Sigmoid colon (tissue), 7 donors: ENCODE data around the gene TOX2. TPM values are rescaled to one million over a fixed set of nuclear protein-coding genes. Genes with fewer than 3 reads are reported as not detected.

ENCODE experiments used
- DNase-seq: peaks from one replicate; pipeline ENCODE4 v3.0.0-alpha.2; 2019
- H3K27ac ChIP-seq, 4 donors: fragments of 200-600 bp; sonication (generic); one replicate each; pipeline ENCODE4 v1.5.1; 2016 to 2019; ENCODE audit warnings: mild to moderate bottlenecking in 1 of 4
- H3K27me3 ChIP-seq, 3 donors: fragments of 200-600 bp; sonication (generic); one replicate each; pipeline ENCODE4 v1.5.1; 2019; ENCODE audit warnings: mild to moderate bottlenecking in 1 of 3
- H3K36me3 ChIP-seq, 4 donors: fragments of 200-600 bp; sonication (generic); one replicate each; pipeline ENCODE4 v1.5.1; 2016 to 2019
- H3K4me1 ChIP-seq, 4 donors: fragments of 200-600 bp; sonication (generic); one replicate each; pipeline ENCODE4 v1.5.1; 2017 to 2019
- H3K4me3 ChIP-seq, 4 donors: fragments of 200-600 bp; sonication (generic); one replicate each; pipeline ENCODE4 v1.5.1; 2017 to 2019; ENCODE audit warnings: mild to moderate bottlenecking in 2 of 4, moderate library complexity in 1 of 4
- H3K9me3 ChIP-seq, 4 donors: fragments of 200-600 bp in 3 of 4; sonication (generic) in 3 of 4; one replicate each; pipeline versions ENCODE4 v1.5.1 to v1.6.1; 2013 to 2019
- EP300 ChIP-seq, 4 donors: sonication (generic); formaldehyde crosslinking; IDR thresholded peaks; one replicate each; pipeline ENCODE4 v1.6.1; 2017; ENCODE audit warnings: antibody characterized with exemption in 4 of 4
- POLR2A ChIP-seq, 2 donors: fragments of 450-650 bp; IDR thresholded peaks; one replicate each; pipeline ENCODE4 v1.6.1; 2016; ENCODE audit warnings: antibody characterized with exemption in 2 of 2, mild to moderate bottlenecking in 2 of 2, moderate library complexity in 2 of 2
- POLR2AphosphoS5 ChIP-seq, 4 donors: sonication (generic); formaldehyde crosslinking; IDR thresholded peaks; one replicate each; pipeline ENCODE4 v1.6.1; 2017; ENCODE audit warnings: antibody characterized with exemption in 4 of 4
- WGBS, 2 donors: extraction: QIAGEN DNeasy Blood & Tissue Kit; methylation state at CpG; one replicate each; pipeline ENCODE4 v1.1.7; 2013; 5-methylcytosine and 5-hydroxymethylcytosine counted together
- intact Hi-C: fragments of 100-400 bp; cut with DNase I; formaldehyde crosslinking; loops from one replicate; pipeline ENCODE4 v1.15.1; 2023
- polyA plus RNA-seq, 3 donors: library from polyadenylated mRNA; stranded (reverse); fragments of 200-250 nt; gene quantifications; one replicate each; pipeline ENCODE4 v1.2.3, GENCODE V29; 2013
- total RNA-seq, 4 donors: library from RNA; depleted of rRNA; stranded (reverse); fragments of >200 nt; gene quantifications; one replicate each; pipeline ENCODE4 v1.1.0, GENCODE V29; 2016
- TF ChIP-seq, protein P1 (sequence below), 4 experiments: fragments of 450-650 bp in 3 of 4; fragments of 200-600 bp in 1 of 4; IDR thresholded peaks; one replicate each; pipeline ENCODE4 v1.5.1; 2016 to 2019; ENCODE audit warnings: antibody characterized with exemption in 4 of 4, mild to moderate bottlenecking in 3 of 4, moderate library complexity in 2 of 4
- donor health status: healthy with polysubstance abuse.
- donor health status: Bipolar disorder and iron deficiency.
- donor health status: healthy.

TOX2 gene
- total and polyA plus RNA-seq, 7 donors: 0.27 to 8.1 (median 1.7) TPM

DNA sequence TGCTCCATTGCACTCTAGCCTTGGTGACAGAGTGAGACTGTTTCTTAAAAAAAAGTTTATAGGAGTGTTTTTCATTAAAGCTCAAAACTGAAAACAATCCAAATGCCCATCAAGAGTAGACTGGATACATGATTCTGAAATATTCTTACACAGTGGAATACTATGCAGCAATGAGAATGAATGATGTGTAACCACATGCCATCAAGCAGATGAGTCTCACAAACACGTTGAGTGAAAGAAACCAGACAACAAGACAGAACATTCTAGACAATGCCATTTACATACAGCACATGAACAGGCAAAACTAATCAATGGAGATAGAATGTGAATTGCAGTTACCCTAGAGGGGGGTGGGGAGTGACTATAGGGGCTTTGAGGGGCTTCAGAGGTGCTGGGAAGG is 72.4 kb downstream of the TOX2 start:
- intact Hi-C loops: no loop called here
- WGBS, 2 donors: 75 to 81% methylated on average over 1 of the region's 1 CpG
- Histone ChIP-seq H3K4me1 (no peaks in the 10 kb centered on the region), H3K9me3 (peaks cover 0 to 2% (median 0%) of the 10 kb centered on the region in 4 donors), H3K27me3 (no peaks in the 10 kb centered on the region), H3K27ac (no peak overlapping the region), H3K4me3 (no peak overlapping the region), H3K36me3 (no peaks in the 10 kb centered on the region)
- DNase-seq: no peak
- no peak for TF ChIP-seq POLR2AphosphoS5 (IDR thresholded peaks at IDR 0.05)
- no peak for TF ChIP-seq POLR2A (IDR thresholded peaks at IDR 0.05)
- no peak for TF ChIP-seq EP300 (IDR thresholded peaks at IDR 0.05)
- TF ChIP-seq, protein P1, sequence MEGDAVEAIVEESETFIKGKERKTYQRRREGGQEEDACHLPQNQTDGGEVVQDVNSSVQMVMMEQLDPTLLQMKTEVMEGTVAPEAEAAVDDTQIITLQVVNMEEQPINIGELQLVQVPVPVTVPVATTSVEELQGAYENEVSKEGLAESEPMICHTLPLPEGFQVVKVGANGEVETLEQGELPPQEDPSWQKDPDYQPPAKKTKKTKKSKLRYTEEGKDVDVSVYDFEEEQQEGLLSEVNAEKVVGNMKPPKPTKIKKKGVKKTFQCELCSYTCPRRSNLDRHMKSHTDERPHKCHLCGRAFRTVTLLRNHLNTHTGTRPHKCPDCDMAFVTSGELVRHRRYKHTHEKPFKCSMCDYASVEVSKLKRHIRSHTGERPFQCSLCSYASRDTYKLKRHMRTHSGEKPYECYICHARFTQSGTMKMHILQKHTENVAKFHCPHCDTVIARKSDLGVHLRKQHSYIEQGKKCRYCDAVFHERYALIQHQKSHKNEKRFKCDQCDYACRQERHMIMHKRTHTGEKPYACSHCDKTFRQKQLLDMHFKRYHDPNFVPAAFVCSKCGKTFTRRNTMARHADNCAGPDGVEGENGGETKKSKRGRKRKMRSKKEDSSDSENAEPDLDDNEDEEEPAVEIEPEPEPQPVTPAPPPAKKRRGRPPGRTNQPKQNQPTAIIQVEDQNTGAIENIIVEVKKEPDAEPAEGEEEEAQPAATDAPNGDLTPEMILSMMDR (IDR thresholded peaks at IDR 0.05): no peak

DNA sequence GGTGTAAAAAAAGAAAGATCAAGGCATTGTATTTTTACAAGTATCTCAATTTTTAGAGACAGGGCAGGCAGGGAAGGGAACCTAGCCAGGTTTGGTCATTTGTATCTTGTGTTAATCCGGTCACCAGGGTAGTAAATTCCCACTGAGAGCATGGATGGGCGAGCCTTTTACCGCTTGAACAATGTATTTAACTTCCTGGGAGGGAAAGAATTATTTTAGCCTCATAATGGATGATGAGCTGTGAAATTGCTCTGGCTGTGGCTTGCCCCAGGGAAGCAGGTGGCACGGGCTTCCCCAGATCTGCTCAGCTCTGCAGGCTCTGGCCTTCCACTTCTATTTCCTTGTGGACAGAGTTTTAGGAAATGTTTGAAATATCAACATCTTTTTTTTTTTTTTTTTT is 72.9 kb downstream of the TOX2 start:
- DNase-seq: no peak
- intact Hi-C loops: no loop called here
- Histone ChIP-seq H3K4me1 (no peaks in the 10 kb centered on the region), H3K4me3 (no peak overlapping the region), H3K27ac (no peak overlapping the region), H3K36me3 (no peaks in the 10 kb centered on the region), H3K27me3 (no peaks in the 10 kb centered on the region), H3K9me3 (peaks cover 0 to 2% (median 0%) of the 10 kb centered on the region in 4 donors)
- WGBS, 2 donors: 19 to 61% methylated on average over 4 of the region's 4 CpGs
- TF ChIP-seq, protein P1 (IDR thresholded peaks at IDR 0.05): no peak
- TF ChIP-seq POLR2AphosphoS5 (IDR thresholded peaks at IDR 0.05) (no peak), POLR2A (IDR thresholded peaks at IDR 0.05) (no peak), EP300 (IDR thresholded peaks at IDR 0.05) (no peak)

DNA sequence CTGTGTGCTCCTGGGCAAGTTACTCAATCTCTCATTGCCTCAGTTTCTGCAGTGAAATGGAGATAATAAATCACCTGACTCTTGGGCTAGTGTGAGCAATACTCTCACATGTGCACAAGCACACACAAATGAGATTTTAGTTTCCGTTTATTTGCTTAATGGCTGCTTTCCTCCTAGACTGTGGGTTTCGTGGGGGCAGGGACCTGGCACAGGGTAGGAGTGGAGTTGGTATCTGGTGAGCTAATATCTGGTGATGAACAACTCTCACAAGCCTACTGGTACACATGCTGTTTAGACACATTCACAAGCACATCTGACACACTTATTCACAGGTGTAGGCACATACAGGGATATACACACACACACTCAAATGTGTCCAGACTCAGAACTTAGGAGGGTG is 73.8 kb downstream of the TOX2 start:
- intact Hi-C loops: no loop called here
- TF ChIP-seq POLR2A (IDR thresholded peaks at IDR 0.05) (no peak), EP300 (IDR thresholded peaks at IDR 0.05) (no peak), POLR2AphosphoS5 (IDR thresholded peaks at IDR 0.05) (no peak)
- TF ChIP-seq, protein P1 (IDR thresholded peaks at IDR 0.05): no peak
- no peaks in the 10 kb centered on the region for H3K27me3 ChIP-seq
- no peaks in the 10 kb centered on the region for H3K36me3 ChIP-seq
- no peaks in the 10 kb centered on the region for H3K4me1 ChIP-seq
- DNase-seq: no peak
- no peak overlapping the region for H3K4me3 ChIP-seq
- H3K9me3 ChIP-seq: peaks cover 0 to 2% (median 0%) of the 10 kb centered on the region in 4 donors
- H3K27ac ChIP-seq: no peak overlapping the region
- WGBS, 2 donors: 67 to 69% methylated on average over 2 of the region's 2 CpGs

DNA sequence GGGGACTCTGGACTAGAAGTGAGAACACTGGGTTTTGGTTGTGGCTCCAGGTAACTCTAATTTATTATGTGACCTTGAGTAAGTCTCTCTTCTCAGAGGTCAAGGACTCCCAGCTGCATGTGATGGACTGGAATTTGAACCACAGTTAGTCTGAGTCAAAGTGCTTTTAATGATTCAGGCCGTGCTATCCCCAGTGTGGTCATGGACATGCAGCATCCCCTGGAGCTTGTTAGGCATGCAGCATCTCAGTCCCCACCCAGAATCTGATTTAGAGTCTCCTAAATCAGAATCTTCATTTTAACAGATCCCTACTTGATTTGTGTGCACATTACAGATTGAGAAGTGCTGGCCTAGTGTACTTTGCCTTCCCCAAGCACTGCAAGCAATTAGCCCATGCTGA is 74.2 kb downstream of the TOX2 start:
- Histone ChIP-seq H3K4me3 (no peak overlapping the region), H3K36me3 (no peaks in the 10 kb centered on the region), H3K9me3 (peaks cover 0 to 2% (median 0%) of the 10 kb centered on the region in 4 donors), H3K4me1 (no peaks in the 10 kb centered on the region), H3K27ac (no peak overlapping the region), H3K27me3 (no peaks in the 10 kb centered on the region)
- intact Hi-C loops: no loop called here
- DNase-seq: no peak
- 60 to 82% methylated on average over 1 of the region's 1 CpG for WGBS, 2 donors
- TF ChIP-seq, protein P1 (IDR thresholded peaks at IDR 0.05): no peak
- TF ChIP-seq EP300 (IDR thresholded peaks at IDR 0.05) (no peak), POLR2AphosphoS5 (IDR thresholded peaks at IDR 0.05) (no peak)

DNA sequence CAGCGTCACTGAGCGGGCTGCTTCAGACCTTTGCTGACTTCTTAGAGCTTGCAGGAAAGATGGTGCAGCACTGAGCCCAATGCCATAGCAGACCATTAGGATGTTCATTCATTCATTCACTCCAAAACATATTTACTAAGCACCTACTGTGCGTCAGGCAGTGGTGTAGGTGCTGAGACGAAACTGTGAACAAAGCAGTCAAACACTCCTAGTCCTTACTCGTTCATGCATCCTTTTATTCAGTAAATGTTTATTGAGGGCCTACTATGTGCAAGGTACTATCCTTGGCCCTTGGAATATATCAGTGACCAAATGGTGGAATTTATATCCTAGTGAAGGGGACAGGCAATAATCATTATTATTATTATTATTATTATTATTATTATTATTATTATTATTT is 76.6 kb downstream of the TOX2 start:
- intact Hi-C loops: no loop called here
- Histone ChIP-seq H3K9me3 (peaks cover 0 to 2% (median 0%) of the 10 kb centered on the region in 4 donors), H3K27me3 (no peaks in the 10 kb centered on the region), H3K4me1 (no peaks in the 10 kb centered on the region), H3K27ac (no peak overlapping the region), H3K36me3 (no peaks in the 10 kb centered on the region), H3K4me3 (no peak overlapping the region)
- 93 to 96% methylated on average over 5 of the region's 5 CpGs for WGBS, 2 donors
- no peak for TF ChIP-seq EP300 (IDR thresholded peaks at IDR 0.05)
- TF ChIP-seq, protein P1 (IDR thresholded peaks at IDR 0.05): no peak
- no peak for TF ChIP-seq POLR2AphosphoS5 (IDR thresholded peaks at IDR 0.05)
- TF ChIP-seq POLR2A (IDR thresholded peaks at IDR 0.05): no peak
- no peak for DNase-seq
